SW 1271 (cell line): ENCODE results near the gene SLC44A1.

Experiments used
- DNase-seq, 2 experiments: peaks; one replicate each; lab custom pipeline; 2025; lab: John Stamatoyannopoulos, UW

Gene SLC44A1

GRCh38 chr9:105273731-105274130 is 29.3 kb downstream of the SLC44A1 start:
- DNase-seq = no peak

- no peak for DNase-seq
Observed at GRCh38 chr9:105275111-105275510, 30.7 kb downstream of the SLC44A1 start.

DNA sequence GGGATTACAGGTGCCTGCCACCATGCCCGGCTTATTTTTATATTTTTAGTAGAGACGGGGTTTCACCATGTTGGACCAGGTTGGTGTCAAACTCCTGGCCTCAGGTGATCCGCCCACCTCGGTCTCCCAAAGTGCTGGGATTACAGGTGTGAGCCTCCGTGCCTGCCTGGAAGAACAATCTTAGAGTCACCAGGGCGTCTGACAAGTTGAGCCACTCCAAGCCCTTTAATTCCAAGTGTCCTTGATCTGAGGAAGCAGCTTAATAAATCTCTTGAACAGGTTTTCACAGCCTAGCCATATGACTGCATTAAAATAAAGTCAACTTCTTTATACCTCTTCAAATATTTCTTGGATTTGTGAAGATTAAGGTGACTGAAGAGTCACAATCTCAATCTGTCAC is 31.5 kb downstream of the SLC44A1 start:
- DNase-seq = no peak

DNA sequence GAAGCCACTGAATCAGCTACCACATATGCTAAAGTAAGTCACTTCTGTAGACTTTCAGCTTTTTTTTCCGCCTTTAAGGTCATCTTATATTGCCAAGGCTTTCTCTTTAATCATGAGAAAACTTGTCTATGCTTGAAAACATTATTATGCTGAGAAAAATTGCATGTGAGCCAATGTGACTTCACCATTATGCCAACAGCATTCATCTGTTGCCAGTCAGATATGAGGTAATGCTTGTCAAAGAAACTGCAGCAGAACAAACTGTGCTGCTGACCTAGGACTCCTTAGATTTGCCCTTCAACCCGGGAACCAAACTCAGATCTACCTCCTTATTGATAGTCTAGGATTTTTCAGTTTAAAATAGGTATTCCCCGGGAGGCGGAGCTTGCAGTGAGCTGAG is 34.3 kb downstream of the SLC44A1 start:
- DNase-seq = no peak

DNA sequence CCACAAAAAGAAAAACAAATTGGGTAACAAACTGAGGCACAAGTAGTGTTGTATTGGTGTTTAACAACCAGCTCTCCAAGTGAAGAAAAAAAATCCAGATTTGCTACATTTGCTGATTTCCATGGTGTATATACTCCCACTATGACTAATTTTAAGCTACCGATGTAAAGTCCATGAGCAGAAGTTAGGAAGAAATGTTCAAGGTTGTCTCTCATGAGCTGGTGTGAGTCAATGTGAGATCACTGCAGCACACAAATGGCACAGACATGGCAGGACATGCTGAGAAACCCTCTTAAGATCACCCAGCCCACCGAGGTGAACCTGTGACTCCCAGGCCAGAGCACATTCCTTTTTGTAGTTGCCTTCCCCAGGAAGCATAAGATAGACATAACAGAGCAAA is 36.2 kb downstream of the SLC44A1 start:
- DNase-seq = no peak

DNA sequence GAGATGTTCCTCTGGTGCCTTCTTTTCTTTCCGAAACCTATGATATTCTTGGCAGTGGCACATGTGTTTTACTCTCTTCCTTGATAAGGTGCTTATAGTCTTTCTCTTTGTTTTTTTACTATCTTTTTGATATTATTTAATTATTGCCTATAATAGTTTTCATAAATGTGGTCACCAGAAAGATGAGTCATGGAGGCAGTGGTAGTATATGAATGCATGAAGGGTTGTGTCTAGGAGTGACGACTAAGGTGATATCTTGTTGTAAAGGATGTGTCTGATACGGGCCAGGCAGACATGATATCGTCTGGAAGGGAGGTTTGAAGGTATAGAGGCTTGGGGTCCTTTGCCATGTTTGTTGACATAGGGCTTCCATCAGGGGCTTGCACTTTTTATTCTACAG is 36.8 kb downstream of the SLC44A1 start:
- no peak for DNase-seq

DNA sequence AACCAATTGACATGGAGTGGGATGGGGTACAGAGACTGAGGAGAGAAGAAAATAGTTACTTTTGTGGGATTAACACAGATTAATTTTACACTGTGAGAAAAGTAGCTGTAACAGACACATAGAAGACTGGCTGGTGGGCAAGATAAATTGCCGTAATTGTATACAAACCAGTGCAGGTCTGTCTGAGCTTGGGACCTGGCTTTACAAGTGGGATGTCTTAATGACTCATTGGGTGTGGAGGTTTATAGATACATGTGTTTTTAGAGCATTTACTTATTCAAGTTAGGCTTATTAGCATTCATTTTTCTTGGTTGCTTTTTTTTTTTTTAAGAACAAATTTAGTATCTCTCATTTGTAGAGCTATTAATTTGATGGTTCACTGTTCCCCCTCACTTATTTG is 37.5 kb downstream of the SLC44A1 start:
- no peak for DNase-seq

DNA sequence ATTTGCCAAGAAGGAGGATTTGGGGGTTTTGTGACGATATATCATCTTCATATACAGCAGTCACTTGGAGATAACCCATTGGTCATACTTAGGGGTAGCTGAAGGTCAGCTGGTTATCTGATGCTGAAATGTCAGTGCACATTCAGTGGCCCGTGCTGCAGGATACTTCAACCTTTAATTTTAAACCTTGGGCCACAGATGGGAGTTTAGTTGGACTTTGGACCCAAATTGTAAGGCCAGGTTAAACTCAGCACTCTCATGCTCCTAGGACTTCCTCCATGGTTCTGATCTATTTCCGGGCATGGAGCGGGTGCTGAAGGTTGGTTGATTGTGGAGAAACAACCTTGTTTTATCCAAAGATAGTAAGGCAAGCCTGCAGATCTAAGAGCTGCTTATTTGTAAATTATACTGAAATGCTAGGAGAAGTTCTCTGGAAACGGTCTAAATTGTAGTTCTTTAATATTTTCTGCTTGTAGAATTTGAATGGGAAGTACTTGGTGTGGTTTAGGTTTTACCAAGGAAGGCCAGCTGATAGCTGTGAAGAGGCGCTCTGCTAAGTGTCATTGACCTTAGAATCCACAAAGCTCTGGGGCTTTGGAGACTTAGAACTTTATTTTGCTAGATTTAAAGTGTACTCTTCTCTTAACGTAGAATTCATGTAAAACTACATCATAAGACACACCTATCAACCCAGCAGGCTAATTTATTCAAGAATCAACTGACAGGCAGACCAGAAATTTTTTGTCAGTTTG is 38.6 kb downstream of the SLC44A1 start:
- DNase-seq = no peak

- DNase-seq = no peak
Observed at GRCh38 chr9:105283795-105284194, 39.3 kb downstream of the SLC44A1 start.

DNA sequence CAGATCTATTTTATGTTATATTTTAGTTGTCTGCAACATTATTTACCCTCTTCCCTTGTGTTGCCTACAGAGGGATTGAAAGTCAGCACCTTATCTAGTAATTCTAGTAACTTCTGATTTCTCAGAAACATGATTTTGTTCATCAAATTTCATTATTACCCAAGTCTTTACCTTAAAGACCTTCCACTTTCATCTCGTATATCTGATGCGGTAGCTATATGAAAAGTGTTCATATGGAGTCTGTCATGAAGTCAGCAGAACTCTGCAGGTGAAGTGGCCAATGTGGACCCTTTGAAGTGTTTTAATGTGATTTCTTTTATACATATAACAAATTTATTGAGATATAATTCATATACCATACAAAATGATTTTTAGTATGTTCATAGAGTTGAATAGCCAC is 40.0 kb downstream of the SLC44A1 start:
- DNase-seq = no peak

- DNase-seq = no peak
Observed at GRCh38 chr9:105286098-105286497, 41.6 kb downstream of the SLC44A1 start.

DNA sequence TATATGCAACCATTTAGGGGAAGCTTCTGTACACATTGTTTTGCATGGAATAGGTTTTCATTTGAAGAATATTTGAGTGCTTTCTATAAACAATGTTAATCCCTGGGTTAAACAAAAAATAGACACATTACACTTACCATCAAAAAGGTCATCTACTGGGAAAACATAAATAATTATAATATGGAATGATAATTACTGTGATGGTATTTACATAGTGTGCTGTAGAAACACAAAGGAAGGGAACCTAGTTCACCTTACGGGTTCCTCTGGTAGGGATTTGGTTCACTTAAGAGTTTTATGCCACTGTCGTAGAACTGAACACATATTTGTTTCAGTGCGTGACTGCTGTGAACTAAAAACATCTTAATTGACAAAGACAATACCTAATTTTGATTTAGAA is 44.9 kb downstream of the SLC44A1 start:
- no peak for DNase-seq

GRCh38 chr9:105290418-105290817 is 46.0 kb downstream of the SLC44A1 start:
- DNase-seq = no peak

DNA sequence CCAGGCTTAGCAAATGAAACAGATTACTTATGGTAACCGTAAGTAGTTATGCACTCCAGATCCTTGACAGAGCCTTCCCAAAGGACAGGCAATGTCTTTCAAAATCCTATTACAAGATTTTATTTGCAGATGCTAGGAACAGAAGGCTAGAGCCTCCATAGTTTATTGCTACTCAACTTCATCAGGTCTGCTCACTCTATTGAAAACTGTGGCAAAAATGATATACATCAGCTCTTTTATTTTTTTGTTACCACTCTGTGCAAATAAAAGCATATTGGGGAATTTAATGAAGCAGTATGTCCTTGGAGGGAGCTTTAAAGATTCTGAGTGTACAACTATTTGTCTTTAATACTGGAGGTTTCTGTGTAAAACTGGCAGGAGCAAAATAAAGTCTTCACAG is 46.5 kb downstream of the SLC44A1 start:
- no peak for DNase-seq

GRCh38 chr9:105291422-105291859 is 47.0 kb downstream of the SLC44A1 start:
- DNase-seq = no peak

GRCh38 chr9:105291938-105292337 is 47.5 kb downstream of the SLC44A1 start:
- DNase-seq = no peak

GRCh38 chr9:105293408-105293807 is 49.0 kb downstream of the SLC44A1 start:
- DNase-seq = no peak

DNA sequence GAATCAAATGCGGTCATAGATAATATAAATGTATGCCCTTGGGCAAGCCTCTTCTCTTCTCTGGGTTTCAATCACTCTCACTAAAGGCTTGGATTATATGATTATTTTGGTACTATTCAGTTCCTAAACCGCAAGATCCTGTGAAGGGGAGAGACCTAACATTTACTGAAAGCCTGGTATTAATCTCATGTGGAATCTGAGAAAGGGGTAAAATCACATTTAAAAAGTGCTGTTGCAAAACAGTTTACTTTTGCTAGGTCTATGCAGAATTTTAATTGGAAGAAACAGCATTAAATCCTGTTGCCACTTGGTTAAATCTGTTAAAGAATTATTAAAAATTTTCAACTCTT is 50.7 kb downstream of the SLC44A1 start:
- DNase-seq = no peak

- no peak for DNase-seq
Observed at GRCh38 chr9:105295986-105296385, 51.5 kb downstream of the SLC44A1 start.

DNA sequence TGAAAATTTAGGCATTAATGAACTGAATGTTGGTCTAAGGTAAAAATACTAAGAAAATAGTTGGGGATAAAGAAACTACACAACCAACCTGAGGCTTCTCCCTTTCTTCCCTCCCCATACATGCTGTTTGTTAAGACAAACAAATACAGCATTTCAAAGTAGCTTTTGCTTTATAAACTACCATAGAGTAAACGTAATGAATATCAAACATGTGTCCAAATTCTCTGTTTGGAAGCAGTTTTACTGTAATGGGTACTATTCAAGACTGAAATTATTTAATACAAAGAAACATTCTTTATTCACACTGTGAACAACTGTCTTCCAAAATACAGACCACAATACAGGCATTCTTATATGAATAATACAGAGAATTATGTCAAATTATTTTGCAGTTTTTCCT is 52.0 kb downstream of the SLC44A1 start:
- DNase-seq = no peak

GRCh38 chr9:105296877-105297287 is 52.4 kb downstream of the SLC44A1 start:
- DNase-seq = peak in 1 of 2 experiments; percentile 21

- DNase-seq = no peak
Observed at GRCh38 chr9:105297442-105298075, 53.1 kb downstream of the SLC44A1 start.

GRCh38 chr9:105299190-105299854 is 54.9 kb downstream of the SLC44A1 start:
- peak; percentile 15 to 32 for DNase-seq
